Measurements from ENCODE around the gene CEP95. TPM values are rescaled to one million over a fixed set of nuclear protein-coding genes. Genes with fewer than 3 reads are reported as not detected.
"Not testable (repeated sequence)": the region's sequence is repeated elsewhere in the genome, so short reads cannot be mapped to it uniquely, and the experiment has no call there.

CEP95 gene
- total RNA-seq: 10 to 100 TPM; 37.9 to 80.7 (median 54.0) TPM

DNA sequence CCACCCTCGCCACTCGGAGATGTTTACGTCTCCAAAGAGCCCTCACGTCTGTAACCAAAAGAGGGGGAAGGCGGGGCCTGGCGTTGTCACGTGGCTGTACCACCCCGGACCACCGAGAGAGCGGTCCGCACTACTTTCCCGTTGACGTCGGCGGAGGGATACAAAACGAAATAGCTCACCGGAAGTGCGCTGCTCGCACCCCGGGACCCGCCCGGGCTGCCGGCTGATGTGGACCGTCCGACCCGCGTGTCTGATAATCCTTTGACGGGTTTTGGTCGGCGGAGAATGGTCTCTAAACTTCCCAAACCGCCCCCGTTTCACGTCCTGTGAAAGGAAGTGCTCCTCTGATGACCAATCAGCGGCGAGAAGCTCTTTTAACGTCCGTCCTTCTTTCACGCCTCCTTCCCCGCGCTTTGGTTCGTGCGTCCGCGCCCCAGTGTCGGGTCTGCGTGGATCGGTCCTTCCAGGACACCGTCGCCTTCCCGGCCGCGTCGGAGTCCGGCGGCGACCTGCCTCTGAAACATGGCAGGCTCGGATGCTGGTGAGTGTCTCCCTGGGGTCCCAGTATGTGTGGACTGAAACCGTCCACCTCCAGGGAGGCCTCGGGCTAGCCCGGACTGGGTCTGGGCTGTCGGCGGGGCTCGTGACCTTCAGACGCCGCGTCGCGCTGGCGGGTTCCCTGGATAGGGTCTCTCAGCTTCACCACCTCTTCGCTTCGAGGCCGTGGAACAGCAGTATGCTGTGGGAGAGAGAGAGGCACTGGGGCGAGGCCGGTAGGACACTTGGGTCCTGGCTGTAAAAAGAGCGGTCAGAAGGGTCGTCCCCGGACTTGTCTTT, at the start of gene CEP95:
Gene CEP95, plus strand, starts transcription at position 402 of the 837 bp plus-strand sequence. Its CDS starts 121 bp downstream, at position 523.
- intact Hi-C loops (cut with DNase I; ENCODE audit: low total_unique reads): no loop called here
- DNase-seq (ENCODE audit: low spot score in 2 of 2): peak; percentile 95 to 99
- WGBS, 2 donors: 0 to 1% methylated on average over 72 of the region's 77 CpGs
- TF ChIP-seq POLR2A (IDR thresholded peaks at IDR 0.05) (peak in 1 of 2 donors; percentile 22), CTCF (IDR thresholded peaks at IDR 0.05) (no peak)
- H3K4me3 ChIP-seq (ENCODE audit: low read depth, poor library complexity, severe bottlenecking): peak within 1 kb of the TSS; percentile 85

DNA sequence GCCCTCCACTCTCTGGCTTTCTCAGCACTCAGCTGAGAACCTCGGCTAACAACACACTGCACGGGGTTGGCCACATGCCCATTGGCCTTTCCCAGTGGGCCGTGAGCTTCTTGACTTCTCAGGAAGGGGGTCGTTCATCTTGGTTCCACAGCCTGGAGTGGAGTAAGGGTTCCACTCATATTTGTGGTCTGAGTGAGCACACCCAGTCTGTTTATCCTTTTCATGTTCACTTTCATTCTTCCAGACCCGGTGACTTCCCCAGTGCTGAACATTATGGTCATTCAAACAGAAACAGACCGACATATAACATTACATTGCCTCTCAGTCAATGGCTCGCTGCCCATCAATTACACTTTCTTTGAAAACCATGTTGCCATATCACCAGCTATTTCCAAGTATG, 49.6 kb upstream of the CEP95 start:
- WGBS, 2 donors: 75 to 85% methylated on average over 7 of the region's 7 CpGs
- TF ChIP-seq POLR2A (IDR thresholded peaks at IDR 0.05): no peak
- no peak for TF ChIP-seq CTCF (IDR thresholded peaks at IDR 0.05)
- DNase-seq (ENCODE audit: low spot score in 2 of 2): no peak
- H3K4me3 ChIP-seq (ENCODE audit: low read depth, poor library complexity, severe bottlenecking): no peak overlapping the region
- intact Hi-C loops (cut with DNase I; ENCODE audit: low total_unique reads): no loop called here

- intact Hi-C loops (cut with DNase I; ENCODE audit: low total_unique reads): no loop called here
- no peak for DNase-seq (ENCODE audit: low spot score in 2 of 2)
- no peak overlapping the region for H3K4me3 ChIP-seq (ENCODE audit: low read depth, poor library complexity, severe bottlenecking)
- whole genome bisulfite sequencing, 2 donors: 84 to 88% methylated on average over 8 of the region's 8 CpGs
- TF ChIP-seq POLR2A (IDR thresholded peaks at IDR 0.05): no peak
- TF ChIP-seq CTCF (IDR thresholded peaks at IDR 0.05): no peak
Observed at GRCh38 chr17:64458756-64459155, 48.0 kb upstream of the CEP95 start.

GRCh38 chr17:64459284-64459747, 47.5 kb upstream of the CEP95 start:
- 81 to 87% methylated on average over 6 of the region's 6 CpGs for WGBS, 2 donors
- no peak for DNase-seq (ENCODE audit: low spot score in 2 of 2)
- intact Hi-C loops (cut with DNase I; ENCODE audit: low total_unique reads): no loop called here
- TF ChIP-seq POLR2A (IDR thresholded peaks at IDR 0.05) (no peak), CTCF (IDR thresholded peaks at IDR 0.05) (no peak)
- no peak overlapping the region for H3K4me3 ChIP-seq (ENCODE audit: low read depth, poor library complexity, severe bottlenecking)

DNA sequence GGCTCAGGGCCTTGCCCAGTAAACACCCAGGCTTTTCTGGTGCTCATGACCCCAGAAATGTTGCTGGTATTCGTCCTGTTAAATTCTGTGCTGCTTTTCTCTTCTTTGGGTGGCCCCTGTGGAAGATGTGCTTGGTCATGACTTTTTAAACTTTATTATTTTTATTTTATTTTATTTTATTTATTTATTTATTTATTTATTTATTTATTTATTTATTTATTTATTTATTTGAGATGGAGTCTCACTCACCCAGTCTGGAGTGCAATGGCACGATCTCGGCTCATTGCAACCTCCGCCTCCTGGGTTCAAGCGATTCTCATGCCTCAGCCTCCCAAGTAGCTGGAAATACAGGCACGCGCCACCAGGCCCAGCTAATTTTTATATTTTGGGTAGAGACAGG, 47.0 kb upstream of the CEP95 start:
- H3K4me3 ChIP-seq (ENCODE audit: low read depth, poor library complexity, severe bottlenecking); intact Hi-C loops (cut with DNase I; ENCODE audit: low total_unique reads); DNase-seq (ENCODE audit: low spot score in 2 of 2): not testable (repeated sequence)
- 98 to 99% methylated on average over 7 of the region's 7 CpGs for WGBS, 2 donors

GRCh38 chr17:64460955-64461354, 45.8 kb upstream of the CEP95 start:
- intact Hi-C loops (cut with DNase I; ENCODE audit: low total_unique reads): no loop called here
- TF ChIP-seq POLR2A (IDR thresholded peaks at IDR 0.05) (no peak), CTCF (IDR thresholded peaks at IDR 0.05) (no peak)
- 60 to 65% methylated on average over 8 of the region's 8 CpGs for WGBS, 2 donors
- no peak overlapping the region for H3K4me3 ChIP-seq (ENCODE audit: low read depth, poor library complexity, severe bottlenecking)
- no peak for DNase-seq (ENCODE audit: low spot score in 2 of 2)
